ENCODE results near the gene C18orf54. TPM values are rescaled to one million over a fixed set of nuclear protein-coding genes. Genes with fewer than 3 reads are reported as not detected.

C18orf54 gene
- total and polyA plus RNA-seq, 9 of the 15 experiments (the other 6 are each of a cell fraction or from before 2014, with no cell fraction given) = 3.0 to 8.7 (median 4.3) TPM

DNA sequence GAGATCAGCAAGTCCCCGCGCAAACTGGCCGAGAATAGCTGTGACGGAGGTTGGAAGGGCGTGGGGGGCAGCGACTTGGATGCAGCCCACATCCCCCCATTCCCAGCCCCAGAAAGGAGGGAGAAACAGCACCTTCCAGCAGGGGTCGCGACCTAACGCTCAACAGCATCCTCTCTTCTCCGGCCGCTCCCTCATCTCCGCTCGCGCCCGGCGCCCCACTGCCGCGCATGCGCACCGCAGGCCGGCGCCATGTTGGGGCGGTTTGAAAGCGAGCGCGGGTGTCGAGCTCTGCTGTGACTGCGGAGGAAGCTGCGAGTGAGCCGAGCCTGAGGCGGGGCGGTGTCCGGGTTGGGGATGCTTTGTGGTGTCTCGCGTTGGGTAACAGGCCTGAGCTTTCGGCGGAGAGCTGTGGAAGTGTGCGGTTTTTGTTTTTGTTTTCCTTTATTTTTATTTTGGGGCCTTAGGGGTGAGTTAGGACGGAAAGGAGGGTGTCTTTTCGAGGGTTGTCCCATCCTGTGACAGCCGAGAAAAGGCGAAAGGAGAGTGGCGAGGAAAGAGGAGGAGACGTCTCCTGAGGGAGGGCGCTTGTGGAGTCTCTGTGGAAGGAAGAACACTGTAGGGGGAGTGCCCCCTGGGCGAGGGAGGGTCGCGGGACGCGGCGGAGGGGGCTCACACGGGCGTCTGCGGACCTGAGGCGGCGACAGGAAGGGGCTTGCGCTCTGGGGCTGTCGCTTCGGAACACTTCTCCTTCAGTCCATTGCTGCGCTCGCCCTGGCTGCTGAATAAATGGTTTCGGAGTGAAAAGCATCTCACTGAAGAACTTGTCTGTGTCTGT lies at the start of gene C18orf54, which contains the start of gene STARD6 (continued):
- TF ChIP-seq HMGN3 (IDR thresholded peaks at IDR 0.05; ENCODE audit: borderline replicate concordance, extremely low read depth, insufficient read length, low read depth, low read length) = peak; percentile 42
- peak; percentile 62 for TF ChIP-seq POLR2AphosphoS5 (IDR thresholded peaks at IDR 0.05; ENCODE audit: control insufficient read depth, insufficient read depth, low read depth, low read length)
- 0 out of 2 replicates have a peak, but pooled peaks have one; percentile 35 for TF ChIP-seq L3MBTL2 (IDR thresholded peaks at IDR 0.05)
- peak; percentile 22 to 38; a peak in 2 of 4 replicates for TF ChIP-seq RAD21 (CRISPR knock-in tag; conservative IDR thresholded peaks at IDR 0.05 in 1 of 2, IDR thresholded peaks at IDR 0.05 in 1 of 2)
- TF ChIP-seq HNRNPLL (IDR thresholded peaks at IDR 0.05; ENCODE audit: low read depth, low read length, poor library complexity, severe bottlenecking) = peak; percentile 52
- TF ChIP-seq RBBP5 (IDR thresholded peaks at IDR 0.05; ENCODE audit: borderline replicate concordance, insufficient read depth, low read length, poor library complexity, severe bottlenecking) = peak; percentile 65
- TF ChIP-seq SUPT5H (IDR thresholded peaks at IDR 0.05) = peak; percentile 81
- 0 out of 2 replicates have a peak, but pooled peaks have one; percentile 36 for TF ChIP-seq ATF7 (IDR thresholded peaks at IDR 0.05)
- peak; percentile 94 for TF ChIP-seq RREB1 (CRISPR knock-in tag; IDR thresholded peaks at IDR 0.05)
- TF ChIP-seq LEF1 (IDR thresholded peaks at IDR 0.05) = no peak
- no peak for TF ChIP-seq TCF7L2 (IDR thresholded peaks at IDR 0.05; ENCODE audit: low read depth, low read length)
- TF ChIP-seq ZBTB7A (IDR thresholded peaks at IDR 0.05; ENCODE audit: borderline replicate concordance, control insufficient read depth, low read depth, low read length) = peak; percentile 66; the same call in 1 of the 2 replicates
- peak; percentile 94 for TF ChIP-seq CTBP1 (IDR thresholded peaks at IDR 0.05; ENCODE audit: borderline replicate concordance)
- TF ChIP-seq ZNF316 (IDR thresholded peaks at IDR 0.05) = no peak
- peak; percentile 50; the same call in 1 of the 2 replicates for TF ChIP-seq RB1 (IDR thresholded peaks at IDR 0.05; ENCODE audit: low read depth)
- TF ChIP-seq TFAP4 (CRISPR knock-in tag; IDR thresholded peaks at IDR 0.05; ENCODE audit: borderline replicate concordance) = 0 out of 2 replicates have a peak, but pooled peaks have one; percentile 18
- TF ChIP-seq YY1 (IDR thresholded peaks at IDR 0.05; ENCODE audit: borderline replicate concordance in 1 of 3, control insufficient read depth in 1 of 3, extremely low read depth in 1 of 3, insufficient read depth in 3 of 3, insufficient read length in 1 of 3, insufficient replicate concordance in 2 of 3, low read depth in 1 of 3, low read length in 2 of 3) = peak; percentile 68 to 96 (median 92)
- no peak for TF ChIP-seq ZNF778 (CRISPR knock-in tag; IDR thresholded peaks at IDR 0.05)
- peak; percentile 44; the same call in 1 of the 2 replicates for TF ChIP-seq CBX1 (IDR thresholded peaks at IDR 0.05; ENCODE audit: low read depth)
- no peak for TF ChIP-seq PHF20 (IDR thresholded peaks at IDR 0.05; ENCODE audit: partially characterized antibody)

All from K562 (cell line).